HepG2 (cell line): ENCODE measurements around the gene ADGRD1.

Experiments used
- KDM4B ChIP-seq: sonication (generic); formaldehyde crosslinking; IDR thresholded peaks from 2 replicates; pipeline ENCODE4 v1.4.0; 2020; ENCODE audit warnings: missing genetic modification reagents
- KDM5B ChIP-seq: sonication (generic); formaldehyde crosslinking; IDR thresholded peaks from 2 replicates; pipeline ENCODE4 v1.4.0; 2020; ENCODE audit warnings: missing genetic modification reagents, mild to moderate bottlenecking, borderline replicate concordance
- MAX ChIP-seq: IDR thresholded peaks from 2 replicates; pipeline ENCODE4 v1.6.1; 2012; ENCODE audit warnings: inconsistent platforms
- ZNF264 ChIP-seq: sonication (generic); formaldehyde crosslinking; IDR thresholded peaks from 2 replicates; pipeline ENCODE4 v1.4.0; 2020; ENCODE audit warnings: missing genetic modification reagents
- TF ChIP-seq, protein P1 (sequence below): sonication (generic); formaldehyde crosslinking; IDR thresholded peaks from 2 replicates; pipeline ENCODE4 v1.5.0; 2020; ENCODE audit warnings: missing genetic modification reagents, mild to moderate bottlenecking, borderline replicate concordance

DNA sequence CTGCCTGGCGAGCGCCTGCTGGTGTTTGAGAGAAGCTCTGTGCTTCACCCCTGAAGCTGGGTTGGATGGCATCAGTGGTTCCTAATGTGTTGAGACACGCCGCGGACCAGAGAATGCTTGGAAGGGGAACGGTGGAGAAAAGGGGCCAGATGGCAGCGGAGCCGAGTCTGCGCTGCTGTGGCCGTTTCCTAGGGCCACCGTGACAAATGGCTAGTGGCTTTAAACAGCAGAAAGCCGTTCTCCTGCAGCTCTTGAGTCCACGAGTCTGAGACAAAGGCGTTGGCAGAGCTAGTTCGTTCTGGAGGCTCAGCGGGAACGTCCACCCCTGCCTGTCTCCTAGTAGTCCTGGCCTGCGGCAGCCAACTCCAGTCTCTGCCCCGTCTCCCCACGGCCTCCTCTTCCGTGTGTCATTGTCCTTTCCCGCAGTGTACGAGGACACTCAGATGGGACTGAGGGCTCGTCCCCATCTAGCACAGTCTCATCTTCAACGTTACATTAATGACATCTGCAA lies 103.6 kb downstream of the ADGRD1 start:
- no peak for TF ChIP-seq ZNF264 (CRISPR knock-in tag)
- no peak for TF ChIP-seq MAX
- no peak for TF ChIP-seq KDM5B (CRISPR knock-in tag)
- no peak for TF ChIP-seq KDM4B (CRISPR knock-in tag)
- TF ChIP-seq, protein P1, sequence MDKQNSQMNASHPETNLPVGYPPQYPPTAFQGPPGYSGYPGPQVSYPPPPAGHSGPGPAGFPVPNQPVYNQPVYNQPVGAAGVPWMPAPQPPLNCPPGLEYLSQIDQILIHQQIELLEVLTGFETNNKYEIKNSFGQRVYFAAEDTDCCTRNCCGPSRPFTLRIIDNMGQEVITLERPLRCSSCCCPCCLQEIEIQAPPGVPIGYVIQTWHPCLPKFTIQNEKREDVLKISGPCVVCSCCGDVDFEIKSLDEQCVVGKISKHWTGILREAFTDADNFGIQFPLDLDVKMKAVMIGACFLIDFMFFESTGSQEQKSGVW (CRISPR knock-in tag): no peak
